Neural cell (in vitro differentiated cells): ENCODE results near the gene FGF4. TPM values are rescaled to one million over a fixed set of nuclear protein-coding genes. Genes with fewer than 3 reads are reported as not detected.

ENCODE experiments used
- H2AFZ ChIP-seq: fragments of 200-600, 300-800 bp; sonication (generic), shearing (Covaris generic); 2 replicates; pipeline ENCODE4 v1.6.0; 2014; ENCODE audit warnings: low read depth, mild to moderate bottlenecking, antibody characterized with exemption, low read length, moderate library complexity
- H3F3A ChIP-seq: fragments of 200-600 bp; shearing (Covaris generic); 2 replicates; pipeline ENCODE4 v1.6.1; 2016; ENCODE audit warnings: mild to moderate bottlenecking, moderate library complexity, mixed read lengths, antibody characterized with exemption, low read length; ENCODE audit not compliant: insufficient read depth, poor library complexity, severe bottlenecking
- H3K27ac ChIP-seq: fragments of 200-600, 300-800 bp; sonication (generic), shearing (Covaris generic); 2 replicates; pipeline ENCODE4 v1.5.1; 2014; ENCODE audit warnings: mild to moderate bottlenecking, low read length, moderate library complexity
- H3K27me3 ChIP-seq: fragments of 300-800, 200-600 bp; sonication (generic), shearing (Covaris generic); 2 replicates; pipeline ENCODE4 v1.6.0; 2014; ENCODE audit warnings: mild to moderate bottlenecking, low read depth, low read length, moderate library complexity; ENCODE audit not compliant: insufficient read depth
- H3K36me3 ChIP-seq: fragments of 300-800, 200-600 bp; sonication (generic), shearing (Covaris generic); 2 replicates; pipeline ENCODE4 v1.5.1; 2014; ENCODE audit warnings: mild to moderate bottlenecking, antibody characterized with exemption, low read length, moderate library complexity; ENCODE audit not compliant: insufficient read depth
- H3K4me2 ChIP-seq: fragments of 300-800, 200-600 bp; sonication (generic), shearing (Covaris generic); 2 replicates; pipeline ENCODE4 v1.6.0; 2014; ENCODE audit warnings: mild to moderate bottlenecking, low read length
- H3K4me3 ChIP-seq: fragments of 300-800, 200-600 bp; sonication (generic), shearing (Covaris generic); 2 replicates; pipeline ENCODE4 v1.5.1; 2014; ENCODE audit warnings: mild to moderate bottlenecking, low read length, moderate library complexity
- H3K79me2 ChIP-seq: fragments of 200-600 bp; shearing (Covaris generic); replicated peaks from 2 replicates; pipeline ENCODE4 v1.6.0; 2014; ENCODE audit warnings: mild to moderate bottlenecking, low read length, moderate library complexity; ENCODE audit not compliant: insufficient read depth
- H3K9ac ChIP-seq: fragments of 300-800, 200-600 bp; sonication (generic), shearing (Covaris generic); 2 replicates; pipeline ENCODE4 v1.6.1; 2016; ENCODE audit warnings: mild to moderate bottlenecking, low read length, mixed read lengths
- H3K9me2 ChIP-seq: fragments of 200-600 bp; shearing (Covaris generic); 2 replicates; pipeline ENCODE4 v1.6.1; 2016; ENCODE audit warnings: mild to moderate bottlenecking, low read length, mixed read lengths; ENCODE audit not compliant: insufficient read depth
- H3K9me3 ChIP-seq: fragments of 200-600, 300-800 bp; sonication (generic), shearing (Covaris generic); 2 replicates; pipeline ENCODE4 v1.6.1; 2016; ENCODE audit warnings: mild to moderate bottlenecking, mixed run types, low read length, moderate library complexity, mixed read lengths
- H4K20me1 ChIP-seq: fragments of 200-600 bp; shearing (Covaris generic); 2 replicates; pipeline ENCODE4 v1.6.1; 2016; ENCODE audit warnings: mild to moderate bottlenecking, mixed run types; ENCODE audit not compliant: insufficient read depth
- CTCF ChIP-seq: fragments of 450-650 bp; IDR thresholded peaks from 2 replicates; pipeline ENCODE4 v1.5.1; 2014; ENCODE audit warnings: antibody characterized with exemption, mild to moderate bottlenecking, moderate library complexity; ENCODE audit not compliant: poor library complexity, severe bottlenecking
- EP300 ChIP-seq: fragments of 450-650 bp; conservative IDR thresholded peaks from 2 replicates; pipeline ENCODE4 v1.6.1; 2014; ENCODE audit warnings: antibody characterized with exemption, mild to moderate bottlenecking, moderate library complexity; ENCODE audit not compliant: poor library complexity, severe bottlenecking
- EZH2 ChIP-seq: fragments of 200-600, 300-800 bp; shearing (Covaris generic), sonication (generic); IDR thresholded peaks from 2 replicates; pipeline ENCODE4 v1.6.1; 2014; ENCODE audit warnings: antibody characterized with exemption, low read length, borderline replicate concordance, mild to moderate bottlenecking; ENCODE audit not compliant: insufficient read depth, poor library complexity, severe bottlenecking
- MXI1 ChIP-seq: fragments of 450-650 bp; conservative IDR thresholded peaks from 2 replicates; pipeline ENCODE4 v1.6.1; 2014; ENCODE audit warnings: antibody characterized with exemption, mild to moderate bottlenecking; ENCODE audit not compliant: poor library complexity, severe bottlenecking
- POLR2AphosphoS5 ChIP-seq: IDR thresholded peaks from 2 replicates; pipeline ENCODE4 v1.6.1; 2012
- RAD21 ChIP-seq: fragments of 450-650 bp; conservative IDR thresholded peaks from 2 replicates; pipeline ENCODE4 v1.6.1; 2014; ENCODE audit warnings: antibody characterized with exemption, mild to moderate bottlenecking, moderate library complexity
- REST ChIP-seq: IDR thresholded peaks from 2 replicates; pipeline ENCODE4 v1.6.1; 2012; ENCODE audit warnings: borderline replicate concordance
- SMC3 ChIP-seq: fragments of 450-650 bp; conservative IDR thresholded peaks from 2 replicates; pipeline ENCODE4 v1.6.1; 2014; ENCODE audit warnings: antibody characterized with exemption, mild to moderate bottlenecking, moderate library complexity; ENCODE audit not compliant: poor library complexity
- TAF1 ChIP-seq: IDR thresholded peaks from 2 replicates; pipeline ENCODE4 v1.6.1; 2012; ENCODE audit warnings: low read depth
- polyA plus RNA-seq: library from polyadenylated mRNA; depleted of rRNA; stranded (reverse); fragments of >200 nt; gene quantifications from 2 replicates; pipeline ENCODE4 v1.2.3, GENCODE V29; 2014

Gene FGF4
- polyA plus RNA-seq, 1 donor from 2014 or later = not detected

- H4K20me1 ChIP-seq = no peaks in the 10 kb centered on the region
- no peaks in the 10 kb centered on the region for H3K9me2 ChIP-seq
- H3K9me3 ChIP-seq = no peaks in the 10 kb centered on the region
- no peak overlapping the region for H3K9ac ChIP-seq
- no peak overlapping the region for H2AFZ ChIP-seq
- TF ChIP-seq EP300 (no peak), SMC3 (no peak), TAF1 (no peak), REST (no peak), POLR2AphosphoS5 (no peak), MXI1 (no peak), RAD21 (no peak), EZH2 (no peak), CTCF (no peak)
- H3K4me3 ChIP-seq = no peak overlapping the region
- H3K79me2 ChIP-seq = no peaks in the 10 kb centered on the region
- no peaks in the 10 kb centered on the region for H3F3A ChIP-seq
- no peak overlapping the region for H3K27ac ChIP-seq
- no peaks in the 10 kb centered on the region for H3K36me3 ChIP-seq
- H3K27me3 ChIP-seq = no peaks in the 10 kb centered on the region
- H3K4me2 ChIP-seq = no peak overlapping the region
Observed at GRCh38 chr11:69807106-69807815, 32.1 kb upstream of the FGF4 start.

GRCh38 chr11:69804769-69805508 is 29.8 kb upstream of the FGF4 start:
- Histone ChIP-seq H3K9me3 (no peaks in the 10 kb centered on the region), H3F3A (no peaks in the 10 kb centered on the region), H3K4me2 (no peak overlapping the region), H4K20me1 (no peaks in the 10 kb centered on the region), H3K4me3 (no peak overlapping the region), H3K79me2 (no peaks in the 10 kb centered on the region), H3K36me3 (no peaks in the 10 kb centered on the region), H2AFZ (no peak overlapping the region), H3K27me3 (no peaks in the 10 kb centered on the region), H3K9ac (no peak overlapping the region), H3K27ac (no peak overlapping the region), H3K9me2 (no peaks in the 10 kb centered on the region)
- TF ChIP-seq SMC3 (no peak), EZH2 (no peak), TAF1 (no peak), RAD21 (no peak), EP300 (no peak), CTCF (no peak)
